HL-60/S4 (cell line): Measurements from ENCODE around the gene PXK.

Experiments
- in situ Hi-C: fragments of 300-500 bp; cut with MboI; formaldehyde crosslinking; loops from 2 replicates; pipeline ENCODE4 v1.14.3; 2022; ENCODE audit warnings: low sequenced_read_pairs

The PXK gene

GRCh38 chr3:58459160-58459559, 126.5 kb downstream of the PXK start:
- in situ Hi-C loops, result no loop called here

GRCh38 chr3:58462829-58463180, 130.1 kb downstream of the PXK start:
- in situ Hi-C loops, result no loop called here

- in situ Hi-C loops, result no loop called here
These were observed 130.7 kb downstream of the PXK start for GRCh38 chr3:58463181-58463941.

- in situ Hi-C loops, result no loop called here
These were observed 131.2 kb downstream of the PXK start for GRCh38 chr3:58463942-58464271.

- in situ Hi-C loops, result no loop called here
These were observed 132.2 kb downstream of the PXK start for GRCh38 chr3:58464866-58465265.

- in situ Hi-C loops, result no loop called here
These were observed 134.3 kb downstream of the PXK start for GRCh38 chr3:58466899-58467563.

- in situ Hi-C loops, result no loop called here
These were observed 136.4 kb downstream of the PXK start for GRCh38 chr3:58469096-58469495.

- in situ Hi-C loops, result no loop called here
These were observed 137.8 kb downstream of the PXK start for GRCh38 chr3:58470363-58471024.

GRCh38 chr3:58471025-58471887, 138.6 kb downstream of the PXK start:
- in situ Hi-C loops, result no loop called here

- in situ Hi-C loops, result no loop called here
These were observed 140.6 kb downstream of the PXK start for GRCh38 chr3:58473275-58473674.

GRCh38 chr3:58474348-58474911, 141.7 kb downstream of the PXK start:
- in situ Hi-C loops, result no loop called here

- in situ Hi-C loops, result no loop called here
These were observed 142.4 kb downstream of the PXK start for GRCh38 chr3:58474967-58475578.
